Right lobe of liver (tissue), 4 donors: ENCODE measurements around the gene NDUFA8.

Experiments used
- CTCF ChIP-seq, 4 donors: fragments of 200-600 bp in 3 of 4; fragments of 450-650 bp in 1 of 4; IDR thresholded peaks; one replicate each; pipeline versions ENCODE4 v1.5.1 to v1.8.0; 2016 to 2022; ENCODE audit warnings: antibody characterized with exemption in 4 of 4, mild to moderate bottlenecking in 2 of 4
- POLR2A ChIP-seq: fragments of 450-650 bp; IDR thresholded peaks from one replicate; pipeline ENCODE4 v1.6.1; 2017; ENCODE audit warnings: antibody characterized with exemption, mild to moderate bottlenecking
- donor health status: DM: no; HTN: no; CAD: no.
- donor health status: DM: no; HTN: no; CAD: no.
- donor health status: DM: no; HTN: yes; CAD: no.

- TF ChIP-seq CTCF (IDR thresholded peaks at IDR 0.05) (no peak), POLR2A (no peak)
These were observed 53.0 kb downstream of the NDUFA8 start for GRCh38 chr9:122106576-122106975.
